ENCODE measurements around the gene ALS2CL. TPM values are rescaled to one million over a fixed set of nuclear protein-coding genes. Genes with fewer than 3 reads are reported as not detected.

ALS2CL gene
- total and polyA plus RNA-seq, 2 experiments from 2014 or later: 3.4 to 11.8 TPM

DNA sequence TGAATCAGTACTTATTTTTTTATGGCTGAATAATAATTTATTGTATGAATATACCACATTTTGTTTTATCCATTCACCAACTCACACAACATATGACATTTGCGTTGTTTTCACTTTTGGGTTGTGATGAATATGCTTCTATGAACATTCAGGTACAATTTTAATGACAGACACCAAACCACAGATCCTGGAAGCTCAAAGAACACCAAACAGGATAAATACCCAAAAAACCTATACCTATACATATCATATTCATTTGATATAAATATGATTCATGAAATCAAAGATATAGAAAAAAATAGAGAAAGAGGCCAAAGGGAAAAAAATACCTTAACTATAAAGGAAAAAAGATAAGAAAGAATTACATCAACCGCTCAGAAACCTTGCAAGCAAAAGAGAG, 45.4 kb downstream of the ALS2CL start:
- Histone ChIP-seq H3K27me3 (ENCODE audit: insufficient read depth) (no peaks in the 10 kb centered on the region), H3K4me3 (no peak overlapping the region), H3K4me2 (no peak overlapping the region), H3K79me2 (replicated peaks; ENCODE audit: insufficient read depth) (no peaks in the 10 kb centered on the region), H4K20me1 (replicated peaks; ENCODE audit: insufficient read depth) (no peaks in the 10 kb centered on the region), H3K36me3 (ENCODE audit: insufficient read depth) (no peaks in the 10 kb centered on the region), H3F3A (replicated peaks; ENCODE audit: low read depth) (no peaks in the 10 kb centered on the region), H3K27ac (ENCODE audit: low read depth) (no peak overlapping the region), H3K9me2 (ENCODE audit: insufficient read depth) (no peaks in the 10 kb centered on the region), H2AFZ (no peak overlapping the region), H3K4me1 (ENCODE audit: insufficient read depth) (no peaks in the 10 kb centered on the region)
- Mint-ChIP-seq H3K4me1 (no peaks in the 10 kb centered on the region), H3K4me3 (no peak overlapping the region), H3K36me3 (ENCODE audit: low read depth) (peaks cover 7% of the 10 kb centered on the region; the same call in 2 of the 3 replicates), H3K27ac (no peak overlapping the region), H3K27me3 (ENCODE audit: insufficient read depth, low read depth, poor library complexity) (no peaks in the 10 kb centered on the region), H3K9me3 (peaks cover 12% of the 10 kb centered on the region)
- DNase-seq (ENCODE audit: low spot score) (no peak), ATAC-seq (no peak)
- TF ChIP-seq POLR2AphosphoS5 (IDR thresholded peaks at IDR 0.05; ENCODE audit: low read depth) (no peak), EZH2phosphoT487 (IDR thresholded peaks at IDR 0.05; ENCODE audit: unreplicated experiment) (no peak), ZNF114 (CRISPR knock-in tag; IDR thresholded peaks at IDR 0.05) (no peak), EZH2 (IDR thresholded peaks at IDR 0.05; ENCODE audit: low read depth, unreplicated experiment) (no peak), JUNB (IDR thresholded peaks at IDR 0.05; ENCODE audit: unreplicated experiment) (no peak), ZNF462 (CRISPR knock-in tag; IDR thresholded peaks at IDR 0.05) (no peak), NANOG (IDR thresholded peaks at IDR 0.05; ENCODE audit: borderline replicate concordance) (no peak), CREB1 (CRISPR knock-in tag; IDR thresholded peaks at IDR 0.05; ENCODE audit: low read depth) (no peak), STAT1 (IDR thresholded peaks at IDR 0.05; ENCODE audit: unreplicated experiment) (no peak), ZNF331 (CRISPR knock-in tag; IDR thresholded peaks at IDR 0.05; ENCODE audit: low read depth) (no peak)
- TF ChIP-seq, protein P1, sequence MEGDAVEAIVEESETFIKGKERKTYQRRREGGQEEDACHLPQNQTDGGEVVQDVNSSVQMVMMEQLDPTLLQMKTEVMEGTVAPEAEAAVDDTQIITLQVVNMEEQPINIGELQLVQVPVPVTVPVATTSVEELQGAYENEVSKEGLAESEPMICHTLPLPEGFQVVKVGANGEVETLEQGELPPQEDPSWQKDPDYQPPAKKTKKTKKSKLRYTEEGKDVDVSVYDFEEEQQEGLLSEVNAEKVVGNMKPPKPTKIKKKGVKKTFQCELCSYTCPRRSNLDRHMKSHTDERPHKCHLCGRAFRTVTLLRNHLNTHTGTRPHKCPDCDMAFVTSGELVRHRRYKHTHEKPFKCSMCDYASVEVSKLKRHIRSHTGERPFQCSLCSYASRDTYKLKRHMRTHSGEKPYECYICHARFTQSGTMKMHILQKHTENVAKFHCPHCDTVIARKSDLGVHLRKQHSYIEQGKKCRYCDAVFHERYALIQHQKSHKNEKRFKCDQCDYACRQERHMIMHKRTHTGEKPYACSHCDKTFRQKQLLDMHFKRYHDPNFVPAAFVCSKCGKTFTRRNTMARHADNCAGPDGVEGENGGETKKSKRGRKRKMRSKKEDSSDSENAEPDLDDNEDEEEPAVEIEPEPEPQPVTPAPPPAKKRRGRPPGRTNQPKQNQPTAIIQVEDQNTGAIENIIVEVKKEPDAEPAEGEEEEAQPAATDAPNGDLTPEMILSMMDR (conservative IDR thresholded peaks at IDR 0.05; ENCODE audit: low read depth in 2 of 2): no peak
- TF ChIP-seq, protein P2, sequence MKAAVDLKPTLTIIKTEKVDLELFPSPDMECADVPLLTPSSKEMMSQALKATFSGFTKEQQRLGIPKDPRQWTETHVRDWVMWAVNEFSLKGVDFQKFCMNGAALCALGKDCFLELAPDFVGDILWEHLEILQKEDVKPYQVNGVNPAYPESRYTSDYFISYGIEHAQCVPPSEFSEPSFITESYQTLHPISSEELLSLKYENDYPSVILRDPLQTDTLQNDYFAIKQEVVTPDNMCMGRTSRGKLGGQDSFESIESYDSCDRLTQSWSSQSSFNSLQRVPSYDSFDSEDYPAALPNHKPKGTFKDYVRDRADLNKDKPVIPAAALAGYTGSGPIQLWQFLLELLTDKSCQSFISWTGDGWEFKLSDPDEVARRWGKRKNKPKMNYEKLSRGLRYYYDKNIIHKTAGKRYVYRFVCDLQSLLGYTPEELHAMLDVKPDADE (IDR thresholded peaks at IDR 0.05): no peak
- TF ChIP-seq, protein P3, sequence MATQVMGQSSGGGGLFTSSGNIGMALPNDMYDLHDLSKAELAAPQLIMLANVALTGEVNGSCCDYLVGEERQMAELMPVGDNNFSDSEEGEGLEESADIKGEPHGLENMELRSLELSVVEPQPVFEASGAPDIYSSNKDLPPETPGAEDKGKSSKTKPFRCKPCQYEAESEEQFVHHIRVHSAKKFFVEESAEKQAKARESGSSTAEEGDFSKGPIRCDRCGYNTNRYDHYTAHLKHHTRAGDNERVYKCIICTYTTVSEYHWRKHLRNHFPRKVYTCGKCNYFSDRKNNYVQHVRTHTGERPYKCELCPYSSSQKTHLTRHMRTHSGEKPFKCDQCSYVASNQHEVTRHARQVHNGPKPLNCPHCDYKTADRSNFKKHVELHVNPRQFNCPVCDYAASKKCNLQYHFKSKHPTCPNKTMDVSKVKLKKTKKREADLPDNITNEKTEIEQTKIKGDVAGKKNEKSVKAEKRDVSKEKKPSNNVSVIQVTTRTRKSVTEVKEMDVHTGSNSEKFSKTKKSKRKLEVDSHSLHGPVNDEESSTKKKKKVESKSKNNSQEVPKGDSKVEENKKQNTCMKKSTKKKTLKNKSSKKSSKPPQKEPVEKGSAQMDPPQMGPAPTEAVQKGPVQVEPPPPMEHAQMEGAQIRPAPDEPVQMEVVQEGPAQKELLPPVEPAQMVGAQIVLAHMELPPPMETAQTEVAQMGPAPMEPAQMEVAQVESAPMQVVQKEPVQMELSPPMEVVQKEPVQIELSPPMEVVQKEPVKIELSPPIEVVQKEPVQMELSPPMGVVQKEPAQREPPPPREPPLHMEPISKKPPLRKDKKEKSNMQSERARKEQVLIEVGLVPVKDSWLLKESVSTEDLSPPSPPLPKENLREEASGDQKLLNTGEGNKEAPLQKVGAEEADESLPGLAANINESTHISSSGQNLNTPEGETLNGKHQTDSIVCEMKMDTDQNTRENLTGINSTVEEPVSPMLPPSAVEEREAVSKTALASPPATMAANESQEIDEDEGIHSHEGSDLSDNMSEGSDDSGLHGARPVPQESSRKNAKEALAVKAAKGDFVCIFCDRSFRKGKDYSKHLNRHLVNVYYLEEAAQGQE (IDR thresholded peaks at IDR 0.05; ENCODE audit: unreplicated experiment): no peak

Measured in GM23338 (cell line).